Activated T-cell treated with anti-CD3 and anti-CD28 coated beads, Interleukin-2, amount 50 U/mL, for 72 hours (primary cell): ENCODE results near the gene ERMP1. TPM values are rescaled to one million over a fixed set of nuclear protein-coding genes. Genes with fewer than 3 reads are reported as not detected.
A peak's percentile ranks its signal among the peaks of the same experiment; 100 is the strongest.

Experiments
- ATAC-seq, 2 donors: fragments of 150-1000 bp; cut with Tn5 transposase; replicated peaks in 1 of 2; 2 replicates each; pipeline ENCODE4 v1.10.0; 2021; ENCODE audit warnings: moderate library complexity in 2 of 2, mild to moderate bottlenecking in 1 of 2
- DNase-seq, 2 donors: peaks; one replicate each; pipeline ENCODE4 v3.0.0; 2021 to 2022; ENCODE audit warnings: mixed read lengths in 1 of 2
- H3K27ac Mint-ChIP-seq: one replicate; pipeline ENCODE4 v1.8.0; 2022; ENCODE audit warnings: mild to moderate bottlenecking, moderate library complexity, mixed read lengths
- H3K27me3 Mint-ChIP-seq: one replicate; pipeline ENCODE4 v1.8.0; 2022; ENCODE audit warnings: low read depth, mixed read lengths
- H3K36me3 Mint-ChIP-seq, 2 donors: one replicate each; pipeline ENCODE4 v1.8.0; 2022; ENCODE audit warnings: mixed read lengths in 2 of 2, mild to moderate bottlenecking in 1 of 2; ENCODE audit not compliant: insufficient read depth in 2 of 2
- H3K4me1 Mint-ChIP-seq: one replicate; pipeline ENCODE4 v1.8.0; 2022; ENCODE audit warnings: low read depth, mixed read lengths
- H3K4me3 Mint-ChIP-seq, 2 donors: one replicate each; pipeline ENCODE4 v1.8.0; 2022; ENCODE audit warnings: mild to moderate bottlenecking in 2 of 2, mixed read lengths in 2 of 2, moderate library complexity in 2 of 2
- H3K9me3 Mint-ChIP-seq, 2 donors: one replicate each; pipeline ENCODE4 v1.8.0; 2022; ENCODE audit warnings: mixed read lengths in 2 of 2
- total RNA-seq, 2 donors: library from RNA; stranded (reverse); gene quantifications; one replicate each; pipeline ENCODE4 v1.2.3, GENCODE V29; 2022

The ERMP1 gene
- total RNA-seq, 2 donors from 2014 or later = 17.6 to 18.1 TPM

DNA sequence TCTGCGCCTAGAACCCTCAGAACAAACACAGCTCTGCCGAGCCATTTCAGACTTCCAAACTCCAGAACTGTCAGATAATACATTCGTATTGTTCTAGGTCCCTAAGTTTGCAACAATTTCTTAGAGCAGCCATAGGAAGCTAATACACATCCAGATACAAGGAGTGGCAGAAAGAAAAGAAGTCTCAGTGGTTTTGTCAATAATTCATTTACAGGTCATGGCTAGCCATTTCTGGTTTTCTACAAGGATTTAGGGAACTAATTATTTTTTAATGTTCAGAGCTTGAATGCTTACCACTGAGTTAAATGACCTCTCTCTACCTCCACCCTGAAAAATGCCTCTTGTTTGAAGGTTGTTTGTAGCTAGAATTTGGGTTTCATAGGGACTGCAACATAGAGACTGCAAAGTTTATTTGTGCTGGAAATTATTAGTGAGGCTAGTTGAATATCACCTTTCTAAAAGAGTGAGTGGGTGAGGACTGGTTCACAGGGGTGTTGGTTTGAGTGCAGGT is 15.5 kb upstream of the ERMP1 start:
- Mint-ChIP-seq H3K36me3 (no peaks in the 10 kb centered on the region), H3K9me3 (no peaks in the 10 kb centered on the region), H3K4me3 (no peak overlapping the region), H3K27me3 (no peaks in the 10 kb centered on the region), H3K27ac (no peak overlapping the region), H3K4me1 (peaks cover 64% of the 10 kb centered on the region)
- no peak for ATAC-seq
- DNase-seq = no peak

DNA sequence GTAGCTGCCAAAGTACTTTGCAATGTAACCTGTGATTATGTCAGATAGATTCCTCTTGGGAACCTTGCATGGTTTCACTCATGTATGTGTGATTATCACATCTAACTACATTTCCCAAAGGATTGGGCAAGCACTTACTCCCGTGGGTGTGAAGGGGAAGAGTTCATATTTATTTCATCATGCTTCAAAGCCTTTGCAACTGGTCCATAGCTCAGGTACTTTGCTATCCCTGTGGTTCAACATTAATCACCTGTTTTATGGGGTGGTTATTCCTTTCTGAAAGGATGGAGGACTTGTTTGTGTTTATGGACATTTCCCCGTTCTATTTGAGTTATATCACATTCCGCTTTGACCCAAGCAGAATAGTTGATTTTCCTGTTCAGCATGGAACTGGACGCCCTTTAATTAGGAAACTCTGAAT is 13.6 kb upstream of the ERMP1 start:
- Mint-ChIP-seq H3K9me3 (no peaks in the 10 kb centered on the region), H3K4me1 (peaks cover 63% of the 10 kb centered on the region)

DNA sequence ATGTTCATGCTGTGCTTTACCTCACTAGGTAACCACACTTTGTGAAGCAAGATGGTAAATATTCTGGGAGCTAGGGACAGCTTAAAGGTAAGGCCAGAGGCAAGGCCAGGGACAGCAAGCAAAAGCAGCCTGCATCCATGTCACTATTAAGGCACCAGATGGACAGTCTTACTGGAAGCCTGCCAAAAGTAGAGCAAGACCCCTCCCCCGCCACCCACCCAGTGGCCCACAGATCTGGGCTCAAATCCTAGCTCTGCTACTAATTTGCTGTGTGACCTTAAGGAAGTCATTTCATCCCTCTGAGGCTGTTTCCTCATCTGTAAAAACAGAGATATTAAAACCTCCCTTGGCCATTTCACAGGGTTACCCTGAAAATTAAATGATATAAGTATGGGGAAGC is 13.2 kb upstream of the ERMP1 start:
- Mint-ChIP-seq H3K4me3 (no peak overlapping the region), H3K36me3 (peaks cover 2 to 7% of the 10 kb centered on the region in 2 donors), H3K9me3 (no peaks in the 10 kb centered on the region), H3K27ac (no peak overlapping the region), H3K4me1 (peaks cover 63% of the 10 kb centered on the region), H3K27me3 (peaks cover 7% of the 10 kb centered on the region)
- DNase-seq (no peak), ATAC-seq (no peak)

More for the DNA sequence above, 13.6 kb upstream of the ERMP1 start:
- DNase-seq (no peak), ATAC-seq (no peak)
- H3K4me3 Mint-ChIP-seq = no peak overlapping the region
- peaks cover 2 to 5% of the 10 kb centered on the region in 2 donors for H3K36me3 Mint-ChIP-seq
- H3K27ac Mint-ChIP-seq = no peak overlapping the region
- peaks cover 6% of the 10 kb centered on the region for H3K27me3 Mint-ChIP-seq

GRCh38 chr9:5845157-5845531 is 12.2 kb upstream of the ERMP1 start:
- H3K27me3 Mint-ChIP-seq = peaks cover 13% of the 10 kb centered on the region
- peak overlapping the region; percentile 92 for H3K27ac Mint-ChIP-seq
- H3K4me3 Mint-ChIP-seq = peak overlapping the region; percentile 73 to 78
- H3K4me1 Mint-ChIP-seq = peaks cover 59% of the 10 kb centered on the region
- peaks cover 2 to 7% of the 10 kb centered on the region in 2 donors for H3K36me3 Mint-ChIP-seq
- no peaks in the 10 kb centered on the region for H3K9me3 Mint-ChIP-seq
- no peak for ATAC-seq
- no peak for DNase-seq

DNA sequence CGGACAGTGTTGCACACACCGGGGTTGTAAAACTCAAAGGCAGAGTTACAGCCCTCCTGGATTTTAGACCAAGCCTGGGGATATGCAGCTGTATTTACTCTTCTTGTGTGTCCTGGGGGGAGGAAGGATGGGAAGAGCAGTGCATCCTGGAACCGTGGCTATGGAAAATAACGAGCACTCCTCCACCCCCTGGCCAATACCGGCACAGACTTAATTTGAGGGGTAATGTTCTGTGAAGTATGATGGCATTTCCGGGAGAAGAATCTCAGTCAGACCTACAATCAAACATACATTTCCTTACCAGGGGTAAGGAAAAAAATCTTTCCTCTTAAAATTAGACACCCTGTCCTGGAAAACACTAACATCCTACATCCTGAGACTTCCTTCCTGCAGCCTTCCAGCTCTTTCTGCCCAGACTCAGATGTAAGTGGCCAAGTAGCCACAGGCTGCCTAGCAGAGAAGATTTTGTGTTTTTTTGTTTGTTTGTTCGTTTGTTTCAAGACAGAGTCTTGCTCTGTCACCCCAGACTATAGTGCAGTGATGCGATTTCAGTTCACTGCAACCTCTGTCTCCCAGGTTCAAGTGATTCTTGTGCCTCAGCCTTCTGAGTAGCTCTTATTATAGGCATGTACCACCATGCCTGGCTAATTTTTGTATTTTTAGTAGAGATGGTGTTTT is 11.0 kb upstream of the ERMP1 start:
- Mint-ChIP-seq H3K27ac (peak overlapping the region; percentile 92), H3K4me3 (peak overlapping the region; percentile 73 to 78), H3K36me3 (peaks cover 2 to 7% of the 10 kb centered on the region in 2 donors), H3K4me1 (peaks cover 60% of the 10 kb centered on the region), H3K9me3 (no peaks in the 10 kb centered on the region), H3K27me3 (peaks cover 13% of the 10 kb centered on the region)
- ATAC-seq = peak in 1 of 2 donors; percentile 1
- DNase-seq = no peak

DNA sequence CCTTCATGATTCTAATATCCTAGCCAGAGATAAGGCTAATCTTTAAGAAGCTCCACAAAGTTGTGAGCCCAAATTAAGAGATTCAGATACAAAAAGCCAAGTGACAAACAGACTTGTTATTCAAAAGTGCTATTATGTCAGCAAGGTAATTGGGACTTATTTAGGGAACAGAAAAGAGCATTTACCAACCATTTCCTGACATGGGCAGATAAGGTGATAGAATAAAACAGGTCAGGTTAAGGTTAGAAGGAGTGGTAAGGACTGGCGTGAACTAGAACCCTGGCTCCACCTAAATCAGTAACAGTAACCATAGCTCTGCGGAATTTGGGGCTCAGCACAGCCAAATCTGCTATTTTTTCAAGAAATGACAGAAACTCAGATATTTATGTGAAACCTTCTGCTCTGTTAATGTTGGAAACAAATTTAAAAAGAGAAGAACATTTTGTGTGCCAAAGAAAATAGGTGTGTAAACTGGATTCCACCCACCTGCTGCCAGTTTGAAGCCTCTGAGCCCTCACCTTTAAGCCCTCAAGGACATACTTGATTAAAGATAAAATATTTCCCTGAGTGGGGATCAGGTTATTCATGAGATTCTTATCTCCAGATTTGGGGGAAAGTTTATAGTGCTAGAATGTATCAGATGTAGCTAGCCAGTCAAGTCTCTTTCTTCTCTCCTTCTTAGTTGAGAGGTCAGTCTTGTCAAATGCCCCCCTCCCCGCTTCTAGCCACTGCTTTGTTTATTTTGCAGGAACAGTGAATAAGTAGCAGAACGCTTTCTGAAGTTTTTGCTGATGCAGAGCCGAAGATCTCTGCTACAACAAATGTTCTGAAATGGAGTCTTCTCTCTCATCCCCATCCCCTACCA is 10.2 kb upstream of the ERMP1 start:
- Mint-ChIP-seq H3K4me3 (peak overlapping the region; percentile 73 to 78), H3K36me3 (peaks cover 2 to 7% of the 10 kb centered on the region in 2 donors), H3K9me3 (no peaks in the 10 kb centered on the region), H3K27ac (peak overlapping the region; percentile 92), H3K4me1 (peaks cover 60% of the 10 kb centered on the region), H3K27me3 (peaks cover 13% of the 10 kb centered on the region)
- DNase-seq = no peak
- ATAC-seq = no peak

- Mint-ChIP-seq H3K9me3 (no peaks in the 10 kb centered on the region), H3K4me1 (peaks cover 60% of the 10 kb centered on the region), H3K27me3 (peaks cover 13% of the 10 kb centered on the region), H3K36me3 (peaks cover 2 to 7% of the 10 kb centered on the region in 2 donors), H3K4me3 (peak overlapping the region; percentile 57 to 77), H3K27ac (peak overlapping the region; percentile 67)
- peak; percentile 72 to 75 for ATAC-seq
- peak; percentile 48 to 62 for DNase-seq
These were observed 9.1 kb upstream of the ERMP1 start for GRCh38 chr9:5841771-5842573.

GRCh38 chr9:5840788-5841187 is 7.9 kb upstream of the ERMP1 start:
- H3K27ac Mint-ChIP-seq = no peak overlapping the region
- H3K36me3 Mint-ChIP-seq = peaks cover 2 to 7% of the 10 kb centered on the region in 2 donors
- ATAC-seq (no peak), DNase-seq (no peak)
- peaks cover 64% of the 10 kb centered on the region for H3K4me1 Mint-ChIP-seq
- H3K9me3 Mint-ChIP-seq = no peaks in the 10 kb centered on the region
- H3K27me3 Mint-ChIP-seq = peaks cover 13% of the 10 kb centered on the region
- no peak overlapping the region for H3K4me3 Mint-ChIP-seq

GRCh38 chr9:5839572-5839902 is 6.6 kb upstream of the ERMP1 start:
- DNase-seq = no peak
- H3K9me3 Mint-ChIP-seq = no peaks in the 10 kb centered on the region
- ATAC-seq = no peak
- no peak overlapping the region for H3K4me3 Mint-ChIP-seq
- H3K36me3 Mint-ChIP-seq = peaks cover 2 to 7% of the 10 kb centered on the region in 2 donors
- no peak overlapping the region for H3K27ac Mint-ChIP-seq
- peaks cover 13% of the 10 kb centered on the region for H3K27me3 Mint-ChIP-seq
- H3K4me1 Mint-ChIP-seq = peaks cover 51% of the 10 kb centered on the region

GRCh38 chr9:5838884-5839571 is 6.1 kb upstream of the ERMP1 start:
- H3K27ac Mint-ChIP-seq = no peak overlapping the region
- H3K4me1 Mint-ChIP-seq = peaks cover 49% of the 10 kb centered on the region
- H3K27me3 Mint-ChIP-seq = peaks cover 13% of the 10 kb centered on the region
- DNase-seq (no peak), ATAC-seq (no peak)
- H3K36me3 Mint-ChIP-seq = peaks cover 2 to 7% of the 10 kb centered on the region in 2 donors
- no peak overlapping the region for H3K4me3 Mint-ChIP-seq
- H3K9me3 Mint-ChIP-seq = no peaks in the 10 kb centered on the region

- Mint-ChIP-seq H3K4me3 (no peak overlapping the region), H3K27ac (no peak overlapping the region), H3K36me3 (peaks cover 0 to 3% of the 10 kb centered on the region in 2 donors), H3K27me3 (peaks cover 3% of the 10 kb centered on the region), H3K9me3 (no peaks in the 10 kb centered on the region), H3K4me1 (peaks cover 44% of the 10 kb centered on the region)
- peak; percentile 33 to 39 for DNase-seq
- ATAC-seq = peak; percentile 27 to 41
These were observed 2.9 kb upstream of the ERMP1 start for GRCh38 chr9:5835808-5836207.

- Mint-ChIP-seq H3K4me1 (peaks cover 39% of the 10 kb centered on the region), H3K27ac (no peak overlapping the region), H3K4me3 (peak overlapping the region in 1 of 2 donors; percentile 54), H3K27me3 (no peaks in the 10 kb centered on the region), H3K36me3 (peaks cover 0 to 5% of the 10 kb centered on the region in 2 donors), H3K9me3 (no peaks in the 10 kb centered on the region)
- no peak for ATAC-seq
- no peak for DNase-seq
These were observed 1.3 kb upstream of the ERMP1 start for GRCh38 chr9:5834214-5834613.
